Measurements from ENCODE around the gene RNF182.

RNF182 gene

GRCh38 chr6:13986700-13987399 lies 62.1 kb downstream of the RNF182 start:
- Histone ChIP-seq H3K9me3 (ENCODE audit: severe bottlenecking) (peaks cover 2% of the 10 kb centered on the region), H3K27me3 (ENCODE audit: insufficient read depth, poor library complexity, severe bottlenecking) (no peaks in the 10 kb centered on the region), H3K4me1 (ENCODE audit: insufficient read depth, poor library complexity, severe bottlenecking) (peaks cover 6% of the 10 kb centered on the region), H3K27ac (ENCODE audit: poor library complexity, severe bottlenecking) (no peak overlapping the region), H3K4me3 (ENCODE audit: severe bottlenecking) (no peak overlapping the region), H3K36me3 (ENCODE audit: low read depth) (no peaks in the 10 kb centered on the region)
- DNase-seq (ENCODE audit: low spot score), result no peak
- ATAC-seq (ENCODE audit: low read depth), result no peak
- TF ChIP-seq CTCF (IDR thresholded peaks at IDR 0.05; ENCODE audit: poor library complexity, severe bottlenecking), result no peak

- no peaks in the 10 kb centered on the region for H3K27me3 ChIP-seq (ENCODE audit: insufficient read depth, poor library complexity, severe bottlenecking)
- H3K4me1 ChIP-seq (ENCODE audit: insufficient read depth, poor library complexity, severe bottlenecking), result peaks cover 6% of the 10 kb centered on the region
- no peak for DNase-seq (ENCODE audit: low spot score)
- no peak overlapping the region for H3K27ac ChIP-seq (ENCODE audit: poor library complexity, severe bottlenecking)
- ATAC-seq (ENCODE audit: low read depth), result no peak
- H3K36me3 ChIP-seq (ENCODE audit: low read depth), result no peaks in the 10 kb centered on the region
- no peak overlapping the region for H3K4me3 ChIP-seq (ENCODE audit: severe bottlenecking)
- no peak for TF ChIP-seq CTCF (IDR thresholded peaks at IDR 0.05; ENCODE audit: poor library complexity, severe bottlenecking)
- peaks cover 2% of the 10 kb centered on the region for H3K9me3 ChIP-seq (ENCODE audit: severe bottlenecking)
These were observed 62.7 kb downstream of the RNF182 start for GRCh38 chr6:13987400-13987865.

GRCh38 chr6:13988049-13988738 lies 63.4 kb downstream of the RNF182 start:
- Histone ChIP-seq H3K4me3 (ENCODE audit: severe bottlenecking) (no peak overlapping the region), H3K27ac (ENCODE audit: poor library complexity, severe bottlenecking) (no peak overlapping the region), H3K9me3 (ENCODE audit: severe bottlenecking) (peaks cover 2% of the 10 kb centered on the region), H3K4me1 (ENCODE audit: insufficient read depth, poor library complexity, severe bottlenecking) (peaks cover 11% of the 10 kb centered on the region), H3K27me3 (ENCODE audit: insufficient read depth, poor library complexity, severe bottlenecking) (no peaks in the 10 kb centered on the region), H3K36me3 (ENCODE audit: low read depth) (no peaks in the 10 kb centered on the region)
- DNase-seq (ENCODE audit: low spot score), result no peak
- no peak for ATAC-seq (ENCODE audit: low read depth)
- TF ChIP-seq CTCF (IDR thresholded peaks at IDR 0.05; ENCODE audit: poor library complexity, severe bottlenecking), result no peak

- Histone ChIP-seq H3K9me3 (ENCODE audit: severe bottlenecking) (peaks cover 2% of the 10 kb centered on the region), H3K36me3 (ENCODE audit: low read depth) (no peaks in the 10 kb centered on the region), H3K27me3 (ENCODE audit: insufficient read depth, poor library complexity, severe bottlenecking) (no peaks in the 10 kb centered on the region), H3K4me3 (ENCODE audit: severe bottlenecking) (no peak overlapping the region), H3K27ac (ENCODE audit: poor library complexity, severe bottlenecking) (no peak overlapping the region), H3K4me1 (ENCODE audit: insufficient read depth, poor library complexity, severe bottlenecking) (peaks cover 11% of the 10 kb centered on the region)
- no peak for TF ChIP-seq CTCF (IDR thresholded peaks at IDR 0.05; ENCODE audit: poor library complexity, severe bottlenecking)
- ATAC-seq (ENCODE audit: low read depth) (no peak), DNase-seq (ENCODE audit: low spot score) (no peak)
These were observed 64.2 kb downstream of the RNF182 start for GRCh38 chr6:13988908-13989307.
